GM13977 (cell line): ENCODE data around the gene TCF19.
"Not testable (repeated sequence)": the region's sequence is repeated elsewhere in the genome, so short reads cannot be mapped to it uniquely, and the experiment has no call there.

Experiments
- DNase-seq: peaks from one replicate; pipeline ENCODE4 v3.0.0; 2012; ENCODE audit warnings: low spot score
- in situ Hi-C: fragments of 300-500 bp; cut with MboI; formaldehyde crosslinking; loops from one replicate; pipeline ENCODE4 v1.12.0; 2022; ENCODE audit warnings: low sequenced_read_pairs, low pct_unique_long_range_greater_than_20kb, mixed read lengths, inconsistent platforms; ENCODE audit not compliant: unreplicated experiment
- TF ChIP-seq, protein P1 (sequence below): IDR thresholded peaks from 2 replicates; pipeline ENCODE4 v1.5.1; 2012; ENCODE audit warnings: mild to moderate bottlenecking, control low read depth; ENCODE audit not compliant: insufficient read depth; ENCODE audit errors: extremely low read depth, missing control alignments

TCF19 gene

DNA sequence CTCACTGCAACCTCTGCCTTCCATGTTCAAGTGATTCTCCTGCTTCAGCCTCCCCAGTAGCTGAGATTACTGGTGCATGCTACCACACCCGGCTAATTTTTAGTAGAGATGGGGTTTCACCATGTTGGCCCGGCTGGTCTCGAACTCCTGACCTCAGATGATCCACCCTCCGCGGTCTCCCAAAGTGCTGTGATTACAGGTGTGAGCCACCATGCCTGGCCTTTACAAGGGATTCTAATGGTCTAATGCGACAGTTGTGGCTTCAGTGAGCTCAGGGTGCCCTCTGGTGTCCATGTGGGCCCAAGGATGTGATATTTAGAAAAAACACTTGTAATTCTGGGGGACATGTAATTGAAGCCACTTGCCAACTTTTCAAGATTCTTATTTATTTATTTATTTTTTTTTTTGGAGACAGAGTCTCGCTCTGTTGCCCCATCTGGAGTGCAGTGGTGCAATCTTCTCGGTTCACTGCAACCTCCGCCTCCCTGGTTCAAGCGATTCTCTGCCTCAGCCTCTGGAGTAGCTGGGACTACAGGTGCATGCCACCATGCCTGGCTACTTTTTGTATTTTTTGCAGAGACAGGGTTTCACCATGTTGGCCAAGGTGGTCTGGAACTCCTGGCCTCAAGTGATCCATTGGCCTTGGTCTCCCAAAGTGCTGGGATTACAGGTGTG is 34.2 kb downstream of the TCF19 start:
- TF ChIP-seq, protein P1, sequence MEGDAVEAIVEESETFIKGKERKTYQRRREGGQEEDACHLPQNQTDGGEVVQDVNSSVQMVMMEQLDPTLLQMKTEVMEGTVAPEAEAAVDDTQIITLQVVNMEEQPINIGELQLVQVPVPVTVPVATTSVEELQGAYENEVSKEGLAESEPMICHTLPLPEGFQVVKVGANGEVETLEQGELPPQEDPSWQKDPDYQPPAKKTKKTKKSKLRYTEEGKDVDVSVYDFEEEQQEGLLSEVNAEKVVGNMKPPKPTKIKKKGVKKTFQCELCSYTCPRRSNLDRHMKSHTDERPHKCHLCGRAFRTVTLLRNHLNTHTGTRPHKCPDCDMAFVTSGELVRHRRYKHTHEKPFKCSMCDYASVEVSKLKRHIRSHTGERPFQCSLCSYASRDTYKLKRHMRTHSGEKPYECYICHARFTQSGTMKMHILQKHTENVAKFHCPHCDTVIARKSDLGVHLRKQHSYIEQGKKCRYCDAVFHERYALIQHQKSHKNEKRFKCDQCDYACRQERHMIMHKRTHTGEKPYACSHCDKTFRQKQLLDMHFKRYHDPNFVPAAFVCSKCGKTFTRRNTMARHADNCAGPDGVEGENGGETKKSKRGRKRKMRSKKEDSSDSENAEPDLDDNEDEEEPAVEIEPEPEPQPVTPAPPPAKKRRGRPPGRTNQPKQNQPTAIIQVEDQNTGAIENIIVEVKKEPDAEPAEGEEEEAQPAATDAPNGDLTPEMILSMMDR, result peak; percentile 78
- DNase-seq, result peak; percentile 42
- in situ Hi-C loops, result loop anchor here (5.0 kb wide), 2 partner anchors 55 to 175 kb away; partner anchors contain the start of gene PSORS1C2

- in situ Hi-C loops, result loop anchor here (5.0 kb wide), 2 partner anchors 56 to 174 kb away; partner anchors contain the start of gene PSORS1C2
- TF ChIP-seq, protein P1, result no peak
- no peak for DNase-seq
Measured at GRCh38 chr6:31193206-31193605, 34.8 kb downstream of the TCF19 start.

DNA sequence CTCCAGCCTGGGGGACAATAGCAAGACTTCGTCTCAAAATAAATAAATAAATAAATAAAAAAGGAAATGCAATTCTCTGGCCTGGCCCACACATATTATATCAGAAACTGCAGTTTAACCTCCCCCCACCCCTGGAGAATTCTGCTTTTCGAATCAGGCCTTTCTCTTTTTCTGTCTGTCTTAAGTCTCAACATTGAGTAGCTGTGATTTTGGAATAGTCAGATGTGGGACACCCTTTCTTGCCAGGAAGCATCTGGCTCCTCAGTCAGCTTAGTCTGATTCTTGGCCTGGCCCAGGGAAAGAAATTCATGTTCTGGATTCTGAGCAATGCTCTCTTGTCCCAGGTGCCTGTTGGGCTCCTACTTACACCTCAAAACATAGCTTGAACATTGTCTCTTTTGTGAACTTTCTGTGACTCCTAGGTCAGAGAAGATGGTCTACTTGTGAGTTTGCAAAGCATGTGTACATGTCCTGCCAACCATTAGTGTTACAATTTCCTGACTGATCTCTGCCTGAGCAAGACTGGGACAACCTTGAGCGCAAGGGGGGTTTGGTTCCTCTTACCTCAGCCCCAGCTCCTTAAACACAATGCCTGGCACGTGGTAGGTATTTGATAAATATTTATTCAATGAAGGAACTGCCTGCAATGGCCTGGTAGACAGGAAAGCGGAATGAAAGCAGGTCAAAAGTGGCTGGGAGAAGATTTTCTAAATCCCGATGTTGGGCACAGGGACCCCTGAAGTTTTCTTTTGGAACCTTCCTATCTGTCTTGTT is 35.9 kb downstream of the TCF19 start:
- no peak for DNase-seq
- TF ChIP-seq, protein P1, result no peak
- in situ Hi-C loops, result loop anchor here (5.0 kb wide), 2 partner anchors 57 to 173 kb away; partner anchors contain the start of gene PSORS1C2

DNA sequence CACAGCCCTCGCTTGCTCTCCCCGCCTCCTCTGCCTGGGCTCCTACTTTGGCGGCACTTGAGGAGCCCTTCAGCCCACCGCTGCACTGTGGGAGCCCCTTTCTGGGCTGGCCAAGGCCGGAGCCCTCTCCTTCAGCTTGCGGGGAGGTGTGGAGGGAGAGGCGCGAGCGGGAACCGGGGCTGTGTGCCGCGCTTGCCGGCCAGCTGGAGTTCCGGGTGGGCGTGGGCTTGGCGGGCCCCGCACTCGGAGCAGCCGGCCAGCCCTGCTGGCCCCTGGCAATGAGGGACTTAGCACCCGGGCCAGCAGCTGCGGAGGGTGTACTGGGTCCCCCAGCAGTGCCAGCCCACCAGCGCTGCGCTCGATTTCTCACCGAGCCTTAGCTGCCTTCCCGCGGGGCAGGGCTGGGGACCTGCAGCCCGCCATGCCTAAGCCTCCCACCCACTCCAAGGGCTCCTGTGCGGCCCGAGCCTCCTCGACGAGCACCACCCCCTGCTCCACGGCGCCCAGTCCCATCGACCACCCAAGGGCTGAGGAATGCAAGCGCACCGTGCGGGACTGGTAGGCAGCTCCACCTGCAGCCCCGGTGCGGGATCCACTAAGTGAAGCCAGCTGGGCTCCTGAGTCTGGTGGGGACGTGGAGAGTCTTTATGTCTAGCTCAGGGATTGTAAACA is 37.1 kb downstream of the TCF19 start:
- in situ Hi-C loops, result not testable (repeated sequence)

DNA sequence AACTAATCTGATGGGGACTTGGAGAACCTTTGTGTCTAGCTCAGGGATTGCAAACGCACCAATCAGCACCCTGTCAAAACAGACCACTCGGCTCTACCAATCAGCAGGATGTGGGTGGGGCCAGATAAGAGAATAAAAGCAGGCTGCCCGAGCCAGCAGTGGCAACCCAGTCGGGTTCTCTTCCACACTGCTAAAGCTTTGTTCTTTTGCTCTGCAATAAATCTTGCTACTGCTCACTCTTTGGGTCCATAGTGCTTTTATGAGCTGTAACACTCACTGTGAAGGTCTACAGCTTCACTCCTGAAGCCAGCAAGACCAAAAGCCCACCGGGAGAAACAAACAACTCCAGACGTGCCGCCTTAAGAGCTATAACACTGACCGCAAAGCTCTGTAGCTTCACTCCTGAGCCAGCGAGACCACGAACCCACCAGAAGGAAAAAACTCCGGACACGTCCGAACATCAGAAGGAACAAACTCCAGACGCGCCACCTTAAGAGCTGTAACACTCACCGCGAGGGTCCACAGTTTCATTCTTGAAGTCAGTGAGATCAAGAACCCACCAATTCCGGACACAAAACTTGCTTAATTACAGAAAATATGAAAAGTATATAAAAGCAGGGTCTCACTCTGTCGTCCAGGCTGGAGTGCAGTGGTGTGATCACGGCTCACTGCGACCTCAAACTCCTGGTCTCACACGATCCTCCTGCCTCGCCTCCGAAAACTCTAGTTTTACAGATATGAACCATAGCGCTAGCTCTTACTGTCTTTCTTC is 38.0 kb downstream of the TCF19 start:
- DNase-seq, in situ Hi-C loops: not testable (repeated sequence)

More for the DNA sequence above, 37.1 kb downstream of the TCF19 start:
- DNase-seq, result not testable (repeated sequence)

DNA sequence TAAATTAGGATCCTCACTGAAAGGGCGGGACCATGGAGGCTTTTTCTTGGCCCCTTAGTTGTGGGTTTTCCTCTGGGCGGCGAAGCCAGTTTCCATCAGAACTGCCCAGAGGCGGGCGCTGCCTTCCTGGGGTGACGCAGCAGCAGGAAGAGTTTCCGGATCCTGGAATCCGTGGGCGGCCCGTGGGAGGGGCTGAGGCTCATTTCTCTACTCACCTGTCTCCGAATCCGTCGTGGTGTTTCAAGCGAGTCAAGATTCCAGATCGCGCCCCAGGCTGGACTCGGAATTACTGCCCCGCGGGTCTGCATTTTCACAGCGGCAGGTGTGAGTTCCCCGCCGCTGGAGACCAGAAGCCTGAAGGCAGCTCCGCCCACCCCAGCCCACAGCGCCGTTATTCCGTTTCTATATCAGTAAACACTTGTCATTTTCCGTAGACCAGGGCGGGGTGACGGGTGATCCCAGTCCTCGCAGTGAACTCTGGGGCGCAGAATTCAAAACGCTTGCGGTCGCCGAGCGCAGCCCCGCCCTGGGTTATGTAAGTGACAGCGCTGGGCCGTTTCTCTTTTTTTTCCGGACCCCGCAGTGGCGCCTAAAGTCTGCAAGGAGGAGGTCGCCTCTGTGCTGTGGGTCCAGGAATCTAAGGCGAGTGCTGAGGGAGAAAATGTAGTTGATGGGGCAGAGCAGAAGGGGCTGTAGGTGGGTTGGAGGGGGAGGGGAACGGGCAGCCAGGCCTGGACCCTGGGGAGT is 39.3 kb downstream of the TCF19 start:
- in situ Hi-C loops, result no loop called here
- peak; percentile 63 for DNase-seq
- TF ChIP-seq, protein P1, result no peak

DNA sequence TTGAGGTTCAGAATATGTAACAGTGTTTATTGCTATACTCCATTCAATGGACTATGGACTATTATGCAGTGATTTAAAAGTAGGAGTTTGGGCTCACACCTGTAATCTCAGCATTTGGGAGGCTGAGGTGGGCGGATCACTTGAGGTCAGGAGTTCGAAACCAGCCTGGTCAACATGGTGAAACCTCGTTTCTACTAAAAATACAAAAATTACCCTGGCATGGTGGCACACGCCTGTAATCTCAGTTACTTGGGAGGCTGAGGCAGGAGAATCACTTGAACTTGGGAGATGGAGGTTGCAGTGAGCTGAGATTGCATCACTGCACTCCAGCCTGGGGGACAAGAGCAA is 40.7 kb downstream of the TCF19 start:
- in situ Hi-C loops, result not testable (repeated sequence)

More for the DNA sequence above, 40.7 kb downstream of the TCF19 start:
- not testable (repeated sequence) for DNase-seq
